Measurements from ENCODE around the gene PRKCE. TPM values are rescaled to one million over a fixed set of nuclear protein-coding genes. Genes with fewer than 3 reads are reported as not detected.

Gene PRKCE
- total RNA-seq, 2 experiments from 2014 or later, result 24.9 to 26.2 TPM

GRCh38 chr2:45902781-45903375 is 251.4 kb downstream of the PRKCE start:
- no peak overlapping the region for H3K27ac Mint-ChIP-seq
- Histone ChIP-seq H3K27me3 (ENCODE audit: control insufficient read depth in 1 of 2, insufficient read depth in 2 of 2, low read length in 2 of 2) (no peaks in the 10 kb centered on the region), H3K4me3 (ENCODE audit: low read length) (no peak overlapping the region), H3K27ac (ENCODE audit: low read depth in 1 of 2, low read length in 2 of 2) (no peak overlapping the region), H3K9me3 (ENCODE audit: control insufficient read depth in 1 of 2, insufficient read depth in 1 of 2, low read length in 2 of 2) (no peaks in the 10 kb centered on the region), H3K4me1 (ENCODE audit: insufficient read depth, low read length) (no peaks in the 10 kb centered on the region), H3K36me3 (ENCODE audit: insufficient read depth, low read length) (no peaks in the 10 kb centered on the region)
- H3K36me3 Mint-ChIP-seq (ENCODE audit: low read depth), result no peaks in the 10 kb centered on the region
- no peaks in the 10 kb centered on the region for H3K4me1 Mint-ChIP-seq (ENCODE audit: low read depth)
- POLR2A ChIA-PET, result no interaction called here
- intact Hi-C loops (cut with DNase I, micrococcal nuclease), result no loop called here
- TF ChIP-seq CTCF (IDR thresholded peaks at IDR 0.05), result no peak
- H3K27me3 Mint-ChIP-seq, result no peaks in the 10 kb centered on the region
- H3K9me3 Mint-ChIP-seq, result no peaks in the 10 kb centered on the region
- H3K4me3 Mint-ChIP-seq, result no peak overlapping the region
- ATAC-seq (ENCODE audit: poor library complexity) (no peak), DNase-seq (no peak)
- CTCF ChIA-PET, result no interaction called here

GRCh38 chr2:45904267-45904945 is 252.9 kb downstream of the PRKCE start:
- Histone ChIP-seq H3K27ac (ENCODE audit: low read depth in 1 of 2, low read length in 2 of 2) (no peak overlapping the region), H3K4me3 (ENCODE audit: low read length) (no peak overlapping the region), H3K4me1 (ENCODE audit: insufficient read depth, low read length) (no peaks in the 10 kb centered on the region), H3K27me3 (ENCODE audit: control insufficient read depth in 1 of 2, insufficient read depth in 2 of 2, low read length in 2 of 2) (no peaks in the 10 kb centered on the region), H3K9me3 (ENCODE audit: control insufficient read depth in 1 of 2, insufficient read depth in 1 of 2, low read length in 2 of 2) (no peaks in the 10 kb centered on the region), H3K36me3 (ENCODE audit: insufficient read depth, low read length) (no peaks in the 10 kb centered on the region)
- no peak for ATAC-seq (ENCODE audit: poor library complexity)
- intact Hi-C loops (cut with DNase I, micrococcal nuclease), result no loop called here
- ChIA-PET CTCF (no interaction called here), POLR2A (no interaction called here)
- Mint-ChIP-seq H3K4me3 (no peak overlapping the region), H3K36me3 (ENCODE audit: low read depth) (no peaks in the 10 kb centered on the region), H3K4me1 (ENCODE audit: low read depth) (no peaks in the 10 kb centered on the region), H3K27ac (no peak overlapping the region), H3K27me3 (no peaks in the 10 kb centered on the region), H3K9me3 (no peaks in the 10 kb centered on the region)
- no peak for TF ChIP-seq CTCF (IDR thresholded peaks at IDR 0.05)
- no peak for DNase-seq

DNA sequence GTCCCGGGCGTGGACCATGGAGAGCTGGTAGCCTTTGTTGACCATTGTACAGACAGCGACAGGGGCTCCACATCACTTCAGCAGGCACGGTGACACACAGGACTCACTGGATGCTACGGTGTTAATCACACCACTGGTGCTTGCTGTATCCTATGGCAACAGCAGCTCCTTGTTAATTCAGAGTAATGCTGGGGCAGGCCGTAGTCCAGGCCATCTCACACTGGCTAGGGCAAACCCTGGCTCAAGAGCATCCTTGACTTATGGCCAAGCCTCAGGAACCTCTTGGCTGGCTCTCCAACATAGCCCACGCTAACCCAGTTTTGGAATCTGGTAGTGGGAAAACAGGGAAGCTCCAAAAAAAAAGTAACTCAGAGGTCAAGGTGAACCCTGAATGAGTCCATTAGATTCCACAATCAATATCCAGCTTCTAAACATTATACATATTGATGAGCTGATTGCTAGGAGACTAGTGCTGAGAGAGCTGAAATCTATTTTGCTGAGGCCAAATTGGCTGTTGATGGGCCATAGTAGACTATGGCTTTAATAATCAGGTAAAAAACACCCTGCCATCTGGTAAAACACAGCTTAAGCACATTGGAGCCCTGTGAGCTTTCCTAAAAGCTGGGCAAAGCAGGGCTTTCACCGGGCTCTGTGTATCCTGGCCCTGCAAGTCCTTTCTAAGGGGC is 253.6 kb downstream of the PRKCE start:
- DNase-seq (no peak), ATAC-seq (ENCODE audit: poor library complexity) (no peak)
- Mint-ChIP-seq H3K27me3 (no peaks in the 10 kb centered on the region), H3K4me3 (no peak overlapping the region), H3K9me3 (no peaks in the 10 kb centered on the region), H3K4me1 (ENCODE audit: low read depth) (no peaks in the 10 kb centered on the region), H3K36me3 (ENCODE audit: low read depth) (no peaks in the 10 kb centered on the region), H3K27ac (no peak overlapping the region)
- Histone ChIP-seq H3K4me1 (ENCODE audit: insufficient read depth, low read length) (no peaks in the 10 kb centered on the region), H3K27ac (ENCODE audit: low read depth in 1 of 2, low read length in 2 of 2) (no peak overlapping the region), H3K36me3 (ENCODE audit: insufficient read depth, low read length) (no peaks in the 10 kb centered on the region), H3K9me3 (ENCODE audit: control insufficient read depth in 1 of 2, insufficient read depth in 1 of 2, low read length in 2 of 2) (no peaks in the 10 kb centered on the region), H3K27me3 (ENCODE audit: control insufficient read depth in 1 of 2, insufficient read depth in 2 of 2, low read length in 2 of 2) (no peaks in the 10 kb centered on the region), H3K4me3 (ENCODE audit: low read length) (no peak overlapping the region)
- no peak for TF ChIP-seq CTCF (IDR thresholded peaks at IDR 0.05)
- intact Hi-C loops (cut with DNase I, micrococcal nuclease), result no loop called here
- POLR2A ChIA-PET, result no interaction called here
- CTCF ChIA-PET, result no interaction called here
